SK-N-SH (cell line): Measurements from ENCODE around the gene MLLT10. TPM values are rescaled to one million over a fixed set of nuclear protein-coding genes. Genes with fewer than 3 reads are reported as not detected.

Source experiments
- CTCF ChIA-PET: fragments of 300-600, 350-600 bp; formaldehyde crosslinking; extraction: SDS; loops from one replicate; lab custom pipeline; 2021; lab: Yijun Ruan, JAX
- POLR2A ChIA-PET: fragments of 350-600 bp; sonication (Branson Sonifier 250); formaldehyde crosslinking; extraction: SDS; loops from one replicate; lab custom pipeline; 2020; ENCODE audit warnings: antibody characterized with exemption, inconsistent platforms; lab: Yijun Ruan, JAX
- DNase-seq: peaks from one replicate; pipeline ENCODE4 v3.0.0; 2012
- H2AFZ ChIP-seq: fragments of 200-600 bp; sonication (generic); 2 replicates; pipeline ENCODE4 v1.8.1; 2016; ENCODE audit warnings: antibody characterized with exemption, mild to moderate bottlenecking, low read depth
- H3F3A ChIP-seq: fragments of 200-600 bp; sonication (generic); replicated peaks from 2 replicates; pipeline ENCODE3; 2016; ENCODE audit warnings: antibody characterized with exemption, mild to moderate bottlenecking; ENCODE audit not compliant: insufficient read depth
- H3K27ac ChIP-seq, 2 experiments: fragments of 200-500 bp in 1 of 2; fragments of 200-600 bp in 1 of 2; sonication (Bioruptor generic) in 1 of 2; sonication (generic), shearing (Covaris generic) in 1 of 2; 2 replicates each; pipeline versions ENCODE4 v1.5.1 to v1.6.1; 2014 to 2016; ENCODE audit warnings: low read depth in 2 of 2, inconsistent platforms in 1 of 2, low read length in 1 of 2, mild to moderate bottlenecking in 1 of 2, mixed read lengths in 1 of 2
- H3K27me3 ChIP-seq: fragments of 200-600 bp; sonication (generic), shearing (Covaris generic); 2 replicates; pipeline ENCODE4 v1.6.1; 2016; ENCODE audit warnings: mixed run types; ENCODE audit not compliant: insufficient read depth
- H3K36me3 ChIP-seq, 2 experiments: fragments of 200-500 bp in 1 of 2; fragments of 200-600 bp in 1 of 2; sonication (Bioruptor generic) in 1 of 2; sonication (generic) in 1 of 2; replicated peaks in 1 of 2; 2 replicates each; pipeline versions ENCODE3 to v1.5.1; 2014 to 2016; ENCODE audit warnings: low read length in 1 of 2, mild to moderate bottlenecking in 1 of 2; ENCODE audit not compliant: insufficient read depth in 2 of 2, control insufficient read depth in 1 of 2
- H3K4me1 ChIP-seq, 2 experiments: fragments of 200-500 bp in 1 of 2; fragments of 200-600 bp in 1 of 2; sonication (Bioruptor generic) in 1 of 2; sonication (generic), shearing (Covaris generic) in 1 of 2; 2 replicates each; pipeline versions ENCODE4 v1.5.1 to v1.6.1; 2014 to 2016; ENCODE audit warnings: low read depth in 1 of 2, low read length in 1 of 2, mixed run types in 1 of 2; ENCODE audit not compliant: insufficient read depth in 2 of 2, control insufficient read depth in 1 of 2
- H3K4me2 ChIP-seq: fragments of 200-600 bp; sonication (generic), shearing (Covaris generic); 2 replicates; pipeline ENCODE4 v1.6.1; 2017; ENCODE audit warnings: mixed run types
- H3K4me3 ChIP-seq, 2 experiments: fragments of 200-500 bp in 1 of 2; fragments of 200-600 bp in 1 of 2; sonication (Bioruptor generic) in 1 of 2; sonication (generic), shearing (Covaris generic) in 1 of 2; 2 replicates each; pipeline versions ENCODE4 v1.5.1 to v1.8.1; 2014 to 2016; ENCODE audit warnings: low read depth in 2 of 2, inconsistent platforms in 1 of 2, low read length in 1 of 2, mild to moderate bottlenecking in 1 of 2, mixed read lengths in 1 of 2, moderate library complexity in 1 of 2
- H3K79me2 ChIP-seq: fragments of 200-600 bp; sonication (generic); 2 replicates; pipeline ENCODE4 v1.8.1; 2017; ENCODE audit warnings: mild to moderate bottlenecking; ENCODE audit not compliant: insufficient read depth
- H3K9ac ChIP-seq: fragments of 200-600 bp; sonication (generic); 2 replicates; pipeline ENCODE4 v1.6.1; 2017; ENCODE audit warnings: mixed run types
- H3K9me2 ChIP-seq: fragments of 200-600 bp; sonication (generic); 2 replicates; pipeline ENCODE4 v1.6.1; 2017; ENCODE audit warnings: mixed run types
- H3K9me3 ChIP-seq: fragments of 200-600 bp; sonication (generic); 2 replicates; pipeline ENCODE4 v1.6.1; 2017; ENCODE audit warnings: mixed run types, mild to moderate bottlenecking, moderate library complexity
- H4K20me1 ChIP-seq: fragments of 200-600 bp; sonication (generic); 2 replicates; pipeline ENCODE4 v1.6.1; 2017; ENCODE audit warnings: mild to moderate bottlenecking, mixed run types; ENCODE audit not compliant: insufficient read depth
- CHD2 ChIP-seq: fragments of 150-350 bp; IDR thresholded peaks from 2 replicates; pipeline ENCODE4 v1.6.1; 2018; ENCODE audit warnings: low read length; ENCODE audit not compliant: partially characterized antibody
- ELF1 ChIP-seq: IDR thresholded peaks from 2 replicates; pipeline ENCODE4 v1.4.0; 2012
- EZH2phosphoT487 ChIP-seq: fragments of 200-600 bp; sonication (generic); IDR thresholded peaks from 2 replicates; pipeline ENCODE4 v1.6.1; 2017; ENCODE audit warnings: low read depth, mixed run types, mild to moderate bottlenecking, antibody characterized with exemption, moderate library complexity, borderline replicate concordance
- FOSL2 ChIP-seq: IDR thresholded peaks from 2 replicates; pipeline ENCODE4 v1.4.0; 2012; ENCODE audit warnings: low read depth, mild to moderate bottlenecking, moderate library complexity, borderline replicate concordance
- FOXJ3 ChIP-seq: sonication (generic); formaldehyde crosslinking; IDR thresholded peaks from 2 replicates; pipeline ENCODE4 v1.5.1; 2020; ENCODE audit warnings: mild to moderate bottlenecking, missing genetic modification reagents
- FOXM1 ChIP-seq: IDR thresholded peaks from 2 replicates; pipeline ENCODE4 v1.4.0; 2012; ENCODE audit warnings: low read depth, mild to moderate bottlenecking
- MXI1 ChIP-seq: IDR thresholded peaks from 2 replicates; pipeline ENCODE4 v1.6.1; 2012; ENCODE audit warnings: mild to moderate bottlenecking, low read depth, low read length, improper control_type of control experiment
- NRF1 ChIP-seq: IDR thresholded peaks from 2 replicates; pipeline ENCODE4 v1.6.1; 2012; ENCODE audit warnings: low read depth, mild to moderate bottlenecking, low read length
- REST ChIP-seq: IDR thresholded peaks from 2 replicates; pipeline ENCODE4 v1.6.1; 2012; ENCODE audit warnings: mild to moderate bottlenecking, low read depth, low read length, moderate library complexity
- RXRA ChIP-seq: IDR thresholded peaks from 2 replicates; pipeline ENCODE4 v1.4.0; 2012; ENCODE audit warnings: low read depth, mild to moderate bottlenecking, borderline replicate concordance
- TEAD4 ChIP-seq: IDR thresholded peaks from 2 replicates; pipeline ENCODE4 v1.4.0; 2012; ENCODE audit warnings: mild to moderate bottlenecking, borderline replicate concordance; ENCODE audit not compliant: insufficient read depth
- WGBS: methylation state at CpG from one replicate; pipeline ENCODE4 v1.1.6; 2017; ENCODE audit warnings: low lambda C conversion rate; 5-methylcytosine and 5-hydroxymethylcytosine counted together
- polyA plus RNA-seq, 3 experiments: library from polyadenylated mRNA; depleted of rRNA; stranded (reverse); fragments of >200 nt; gene quantifications; 2 replicates each; pipeline ENCODE4 v1.2.3, GENCODE V29; 2012
- TF ChIP-seq, protein P1 (sequence below): IDR thresholded peaks from 2 replicates; pipeline ENCODE4 v1.4.0; 2012; ENCODE audit warnings: low read depth
- TF ChIP-seq, protein P2 (sequence below): IDR thresholded peaks from 2 replicates; pipeline ENCODE4 v1.4.0; 2012; ENCODE audit warnings: low read depth, borderline replicate concordance

Gene MLLT10
- polyA plus RNA-seq, 1 of the 3 experiments (the other 2 are of a cell fraction), result 26.0 TPM

GRCh38 chr10:21744223-21744622, 210.2 kb downstream of the MLLT10 start:
- no peak overlapping the region for H3K9ac ChIP-seq
- TF ChIP-seq MXI1 (no peak), NRF1 (no peak), FOSL2 (no peak), ELF1 (no peak), FOXM1 (no peak), RXRA (no peak), EZH2phosphoT487 (no peak), FOXJ3 (no peak), REST (no peak), TEAD4 (no peak), CHD2 (no peak)
- TF ChIP-seq, protein P1, sequence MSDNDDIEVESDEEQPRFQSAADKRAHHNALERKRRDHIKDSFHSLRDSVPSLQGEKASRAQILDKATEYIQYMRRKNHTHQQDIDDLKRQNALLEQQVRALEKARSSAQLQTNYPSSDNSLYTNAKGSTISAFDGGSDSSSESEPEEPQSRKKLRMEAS, result no peak
- TF ChIP-seq, protein P2, sequence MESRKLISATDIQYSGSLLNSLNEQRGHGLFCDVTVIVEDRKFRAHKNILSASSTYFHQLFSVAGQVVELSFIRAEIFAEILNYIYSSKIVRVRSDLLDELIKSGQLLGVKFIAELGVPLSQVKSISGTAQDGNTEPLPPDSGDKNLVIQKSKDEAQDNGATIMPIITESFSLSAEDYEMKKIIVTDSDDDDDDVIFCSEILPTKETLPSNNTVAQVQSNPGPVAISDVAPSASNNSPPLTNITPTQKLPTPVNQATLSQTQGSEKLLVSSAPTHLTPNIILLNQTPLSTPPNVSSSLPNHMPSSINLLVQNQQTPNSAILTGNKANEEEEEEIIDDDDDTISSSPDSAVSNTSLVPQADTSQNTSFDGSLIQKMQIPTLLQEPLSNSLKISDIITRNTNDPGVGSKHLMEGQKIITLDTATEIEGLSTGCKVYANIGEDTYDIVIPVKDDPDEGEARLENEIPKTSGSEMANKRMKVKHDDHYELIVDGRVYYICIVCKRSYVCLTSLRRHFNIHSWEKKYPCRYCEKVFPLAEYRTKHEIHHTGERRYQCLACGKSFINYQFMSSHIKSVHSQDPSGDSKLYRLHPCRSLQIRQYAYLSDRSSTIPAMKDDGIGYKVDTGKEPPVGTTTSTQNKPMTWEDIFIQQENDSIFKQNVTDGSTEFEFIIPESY, result no peak
- H3K27ac ChIP-seq, result no peak overlapping the region
- H3K4me3 ChIP-seq, result no peak overlapping the region
- H4K20me1 ChIP-seq, result no peaks in the 10 kb centered on the region
- 91% methylated on average over 9 of the region's 11 CpGs for WGBS
- ChIA-PET CTCF (interaction anchor here (1.0 to 4.2 kb wide), 2 partner anchors 13 to 17 kb away, joined by 3 to 17 read pairs; no protein-coding TSS in a partner anchor), POLR2A (no interaction called here)
- H3K27me3 ChIP-seq, result no peaks in the 10 kb centered on the region
- no peak overlapping the region for H2AFZ ChIP-seq
- H3K79me2 ChIP-seq, result 0 out of 2 replicates have a peak, but pooled peaks cover 2% of the 10 kb centered on the region
- no peak for DNase-seq
- H3K4me1 ChIP-seq, result peaks cover 0 to 2% of the 10 kb centered on the region in 2 experiments; a peak in 1 of 4 replicates
- peaks cover 34 to 58% of the 10 kb centered on the region in 2 experiments for H3K36me3 ChIP-seq
- no peaks in the 10 kb centered on the region for H3F3A ChIP-seq
- no peaks in the 10 kb centered on the region for H3K9me3 ChIP-seq
- H3K9me2 ChIP-seq, result no peaks in the 10 kb centered on the region
- H3K4me2 ChIP-seq, result no peak overlapping the region
